Measurements from ENCODE around the gene PGM2.

- TF ChIP-seq CTCF (conservative IDR thresholded peaks at IDR 0.05 in 1 of 2, IDR thresholded peaks at IDR 0.05 in 1 of 2; ENCODE audit: extremely low read depth in 1 of 2, insufficient read depth in 1 of 2, low read depth in 1 of 2, low read length in 2 of 2): no peak
- no peak for TF ChIP-seq EZH2 (IDR thresholded peaks at IDR 0.05; ENCODE audit: borderline replicate concordance, low read length)
Measured at GRCh38 chr4:37836274-37836673, 9.8 kb downstream of the PGM2 start.
